KOPT-K1 (cell line): ENCODE data around the gene TLR7.

Source experiments
- H3K27ac ChIP-seq: fragments of 200-600 bp; sonication (generic); 2 replicates; pipeline ENCODE4 v1.5.1; 2016; ENCODE audit warnings: antibody characterized with exemption, mild to moderate bottlenecking, low read depth, low read length; ENCODE audit not compliant: poor library complexity, severe bottlenecking
- H3K36me3 ChIP-seq: fragments of 200-600 bp; sonication (generic); 2 replicates; pipeline ENCODE4 v1.5.1; 2017; ENCODE audit warnings: antibody characterized with exemption, mild to moderate bottlenecking, low read length, moderate library complexity; ENCODE audit not compliant: insufficient read depth
- H3K9me3 ChIP-seq: fragments of 200-600 bp; sonication (generic); 2 replicates; pipeline ENCODE4 v1.5.1; 2017; ENCODE audit warnings: antibody characterized with exemption, low read length, mild to moderate bottlenecking; ENCODE audit not compliant: insufficient read depth, poor library complexity, severe bottlenecking

The TLR7 gene

DNA sequence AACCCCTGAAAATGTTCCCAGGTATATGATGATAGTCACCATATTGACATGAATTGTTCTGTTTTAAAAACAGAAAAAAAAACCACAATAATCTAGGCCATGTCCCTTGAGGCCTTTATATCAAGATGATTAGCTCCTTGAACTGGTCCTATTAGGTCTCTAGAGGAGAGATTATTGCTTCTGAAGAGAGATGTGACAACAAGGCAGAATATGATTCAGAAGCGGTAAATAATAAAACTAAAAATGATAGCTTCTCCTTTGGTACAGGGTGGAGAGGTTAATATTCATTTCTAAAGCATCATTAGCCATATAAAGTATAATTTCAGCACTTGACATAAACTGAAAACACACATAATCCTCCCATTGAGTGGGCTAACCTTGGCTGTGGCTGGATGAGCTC is 65.4 kb downstream of the TLR7 start:
- H3K36me3 ChIP-seq: no peaks in the 10 kb centered on the region
- no peaks in the 10 kb centered on the region for H3K9me3 ChIP-seq
- no peak overlapping the region for H3K27ac ChIP-seq

DNA sequence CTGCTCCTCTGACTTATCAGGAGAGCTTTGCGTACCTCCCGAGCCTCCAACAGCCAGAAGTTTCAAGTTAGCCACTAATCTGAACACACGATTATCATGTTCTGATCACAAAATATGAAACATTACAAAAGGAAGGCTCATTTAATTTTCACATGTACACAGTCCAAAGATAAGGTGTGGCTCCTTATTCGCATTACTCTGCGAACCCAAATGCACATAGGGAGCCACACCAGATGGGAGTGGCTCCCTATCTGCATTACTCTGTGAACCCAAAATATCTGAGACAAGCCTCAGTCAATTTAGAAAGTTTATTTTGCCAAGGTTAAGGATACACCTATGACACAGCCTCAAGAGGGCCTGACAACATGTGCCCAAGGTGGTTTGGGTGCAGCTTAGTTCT is 68.0 kb downstream of the TLR7 start:
- Histone ChIP-seq H3K36me3 (no peaks in the 10 kb centered on the region), H3K27ac (no peak overlapping the region), H3K9me3 (no peaks in the 10 kb centered on the region)

DNA sequence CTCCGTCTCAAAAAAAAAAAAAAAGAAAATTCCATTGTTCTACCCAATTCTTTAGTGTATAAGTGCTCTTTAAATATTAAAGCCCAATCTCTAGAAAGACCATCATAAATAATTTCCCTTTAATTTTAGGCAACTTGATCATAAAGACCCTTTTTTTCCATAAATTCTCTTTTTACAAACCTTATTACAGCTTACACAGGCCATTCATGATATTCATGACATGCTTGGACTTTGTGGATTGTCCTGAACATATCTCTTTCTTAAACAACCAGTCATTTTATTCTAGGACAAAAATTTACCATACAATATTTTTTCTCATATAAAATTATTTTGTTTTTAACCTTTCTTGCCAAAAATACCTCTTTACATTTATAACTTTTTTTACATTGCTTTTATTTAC is 70.1 kb downstream of the TLR7 start:
- Histone ChIP-seq H3K9me3 (no peaks in the 10 kb centered on the region), H3K36me3 (no peaks in the 10 kb centered on the region), H3K27ac (no peak overlapping the region)
